DND-41 (cell line): ENCODE results near the gene SCAF1.

Source experiments
- ATAC-seq: fragments of 200-7000 bp; cut with Tn5 transposase; 3 replicates; pipeline ENCODE4 v1.9.1; 2021; ENCODE audit warnings: low read depth; ENCODE audit not compliant: insufficient read depth
- DNase-seq: peaks from one replicate; pipeline ENCODE4 v3.0.0-alpha.2; 2020
- H2AFZ ChIP-seq: 2 replicates; pipeline ENCODE4 v1.6.0; 2012; ENCODE audit warnings: low read depth, low read length
- H3K27ac ChIP-seq: 2 replicates; pipeline ENCODE4 v1.5.1; 2012; ENCODE audit warnings: low read length, inconsistent platforms
- H3K27me3 ChIP-seq: fragments of 200-600 bp; sonication (generic); 2 replicates; pipeline ENCODE4 v1.6.0; 2012; ENCODE audit warnings: low read length, mild to moderate bottlenecking, inconsistent platforms; ENCODE audit not compliant: insufficient read depth, poor library complexity
- H3K36me3 ChIP-seq: 2 replicates; pipeline ENCODE4 v1.5.1; 2012; ENCODE audit warnings: low read length, inconsistent platforms; ENCODE audit not compliant: insufficient read depth
- H3K4me1 ChIP-seq: 2 replicates; pipeline ENCODE4 v1.5.1; 2012; ENCODE audit warnings: mild to moderate bottlenecking, low read length; ENCODE audit not compliant: insufficient read depth
- H3K4me2 ChIP-seq: 2 replicates; pipeline ENCODE4 v1.6.0; 2012; ENCODE audit warnings: mild to moderate bottlenecking, moderate library complexity, low read length, inconsistent platforms; ENCODE audit not compliant: insufficient read depth
- H3K4me3 ChIP-seq, 2 experiments: fragments of 200-600 bp in 1 of 2; shearing (Covaris generic) in 1 of 2; 2 replicates each; pipeline ENCODE4 v1.5.1; 2012 to 2016; ENCODE audit warnings: inconsistent platforms in 2 of 2, low read length in 2 of 2, mild to moderate bottlenecking in 2 of 2, low read depth in 1 of 2, moderate library complexity in 1 of 2
- H3K79me2 ChIP-seq: 2 replicates; pipeline ENCODE4 v1.6.0; 2012; ENCODE audit warnings: low read length, inconsistent platforms; ENCODE audit not compliant: insufficient read depth
- H3K9ac ChIP-seq: 2 replicates; pipeline ENCODE4 v1.6.0; 2012; ENCODE audit warnings: low read depth, mild to moderate bottlenecking, inconsistent platforms, low read length, moderate library complexity
- H3K9me3 ChIP-seq: 2 replicates; pipeline ENCODE4 v1.5.1; 2012; ENCODE audit warnings: low read length, moderate library complexity, mild to moderate bottlenecking, inconsistent platforms; ENCODE audit not compliant: insufficient read depth, severe bottlenecking
- H4K20me1 ChIP-seq: 2 replicates; pipeline ENCODE4 v1.6.0; 2012; ENCODE audit warnings: low read length; ENCODE audit not compliant: insufficient read depth
- CTCF ChIP-seq: IDR thresholded peaks from 2 replicates; pipeline ENCODE4 v1.5.1; 2012; ENCODE audit warnings: borderline replicate concordance, low read length, moderate library complexity, mild to moderate bottlenecking; ENCODE audit not compliant: poor library complexity, severe bottlenecking; ENCODE audit errors: extremely low read depth
- EZH2 ChIP-seq: IDR thresholded peaks from 3 replicates; pipeline ENCODE4 v1.6.1; 2012; ENCODE audit warnings: borderline replicate concordance, low read depth, mild to moderate bottlenecking, moderate library complexity, low read length, inconsistent platforms; ENCODE audit not compliant: severe bottlenecking

SCAF1 gene

GRCh38 chr19:49629659-49630058 is 12.3 kb upstream of the SCAF1 start:
- Histone ChIP-seq H3K4me3 (no peak overlapping the region), H3K79me2 (no peaks in the 10 kb centered on the region), H3K4me1 (no peaks in the 10 kb centered on the region), H3K27ac (no peak overlapping the region), H3K9ac (no peak overlapping the region), H3K4me2 (no peak overlapping the region), H3K36me3 (peaks cover 31% of the 10 kb centered on the region), H3K27me3 (no peaks in the 10 kb centered on the region), H4K20me1 (peaks cover 4% of the 10 kb centered on the region; the same call in 1 of the 2 replicates), H3K9me3 (no peaks in the 10 kb centered on the region), H2AFZ (no peak overlapping the region)
- no peak for TF ChIP-seq EZH2
- TF ChIP-seq CTCF: no peak
- ATAC-seq (no peak), DNase-seq (no peak)

- no peaks in the 10 kb centered on the region for H3K79me2 ChIP-seq
- no peak overlapping the region for H3K4me2 ChIP-seq
- DNase-seq (no peak), ATAC-seq (0 out of 3 replicates have a peak, but pooled peaks have one; percentile 15)
- no peak overlapping the region for H2AFZ ChIP-seq
- H3K9ac ChIP-seq: no peak overlapping the region
- TF ChIP-seq CTCF: no peak
- no peak for TF ChIP-seq EZH2
- no peak overlapping the region for H3K4me3 ChIP-seq
- H3K27ac ChIP-seq: no peak overlapping the region
- H3K9me3 ChIP-seq: no peaks in the 10 kb centered on the region
- no peaks in the 10 kb centered on the region for H3K27me3 ChIP-seq
- peaks cover 22% of the 10 kb centered on the region for H3K36me3 ChIP-seq
- H4K20me1 ChIP-seq: no peaks in the 10 kb centered on the region
- no peaks in the 10 kb centered on the region for H3K4me1 ChIP-seq
Observed at GRCh38 chr19:49631014-49631588, 10.9 kb upstream of the SCAF1 start.

GRCh38 chr19:49631610-49632192 is 10.3 kb upstream of the SCAF1 start:
- peaks cover 17% of the 10 kb centered on the region for H3K36me3 ChIP-seq
- ATAC-seq (no peak), DNase-seq (no peak)
- H2AFZ ChIP-seq: no peak overlapping the region
- no peak overlapping the region for H3K9ac ChIP-seq
- no peaks in the 10 kb centered on the region for H3K27me3 ChIP-seq
- TF ChIP-seq EZH2 (no peak), CTCF (no peak)
- no peak overlapping the region for H3K4me3 ChIP-seq
- H3K9me3 ChIP-seq: no peaks in the 10 kb centered on the region
- H3K79me2 ChIP-seq: no peaks in the 10 kb centered on the region
- no peaks in the 10 kb centered on the region for H3K4me1 ChIP-seq
- H4K20me1 ChIP-seq: no peaks in the 10 kb centered on the region; the same call in 1 of the 2 replicates
- H3K27ac ChIP-seq: no peak overlapping the region
- no peak overlapping the region for H3K4me2 ChIP-seq
